H1 (cell line): ENCODE data around the gene B3GLCT. TPM values are rescaled to one million over a fixed set of nuclear protein-coding genes. Genes with fewer than 3 reads are reported as not detected.

Experiments used
- CTCF ChIA-PET: fragments of 300-600 bp; sonication (Branson Sonifier 250); formaldehyde crosslinking; loops from one replicate; lab custom pipeline; 2021; ENCODE audit not compliant: partially characterized antibody; lab: Charles Lee
- POLR2A ChIA-PET: fragments of 300-600 bp; sonication (Branson Sonifier 250); formaldehyde crosslinking; loops from one replicate; lab custom pipeline; 2021; ENCODE audit warnings: inconsistent platforms; ENCODE audit not compliant: partially characterized antibody; lab: Charles Lee
- DNase-seq, 2 experiments: peaks; one replicate each; pipeline versions ENCODE4 v3.0.0 to v3.0.0-alpha.2; 2010 to 2022; ENCODE audit warnings: low spot score in 2 of 2, low read depth in 1 of 2, mixed read lengths in 1 of 2
- FAIRE-seq: peaks from 2 replicates; lab custom pipeline; 2011; peaks lifted over from hg19 to GRCh38; lab: Jason Lieb, UNC
- H2AFZ ChIP-seq: 2 replicates; pipeline ENCODE4 v1.8.1; 2012; ENCODE audit warnings: low read length, inconsistent platforms
- H2AK5ac ChIP-seq: 2 replicates; pipeline ENCODE4 v1.6.1; 2013; ENCODE audit warnings: low read depth, low read length
- H2BK120ac ChIP-seq: replicated peaks from 2 replicates; pipeline ENCODE3; 2013; ENCODE audit warnings: low read depth, low read length, inconsistent platforms
- H2BK12ac ChIP-seq: 2 replicates; pipeline ENCODE4 v1.6.1; 2013; ENCODE audit warnings: low read depth, low read length
- H2BK15ac ChIP-seq: 2 replicates; pipeline ENCODE4 v1.6.1; 2013; ENCODE audit warnings: low read length
- H2BK20ac ChIP-seq: 2 replicates; pipeline ENCODE4 v1.6.1; 2013; ENCODE audit warnings: low read length
- H2BK5ac ChIP-seq: 2 replicates; pipeline ENCODE4 v1.6.1; 2013; ENCODE audit warnings: low read depth, low read length
- H3K14ac ChIP-seq: 2 replicates; pipeline ENCODE4 v1.6.1; 2013; ENCODE audit warnings: inconsistent platforms; ENCODE audit not compliant: insufficient read length
- H3K18ac ChIP-seq: 2 replicates; pipeline ENCODE4 v1.6.1; 2013; ENCODE audit warnings: low read length; ENCODE audit errors: extremely low read depth
- H3K23ac ChIP-seq: 2 replicates; pipeline ENCODE4 v1.6.1; 2013; ENCODE audit warnings: inconsistent platforms; ENCODE audit not compliant: insufficient read length
- H3K23me2 ChIP-seq: 2 replicates; pipeline ENCODE4 v1.6.1; 2013; ENCODE audit warnings: low read depth, low read length
- H3K27ac ChIP-seq: 2 replicates; pipeline ENCODE4 v1.6.1; 2011; ENCODE audit warnings: low read depth, low read length, inconsistent platforms
- H3K27me3 ChIP-seq, 4 experiments: replicated peaks in 1 of 4; 1 replicate in 1 of 4; 2 replicates in 3 of 4; pipeline versions ENCODE4 v1.6.1 to v1.8.1; 2011 to 2013; ENCODE audit warnings: low read length in 3 of 4, mild to moderate bottlenecking in 3 of 4, inconsistent platforms in 2 of 4, mixed read lengths in 2 of 4, moderate library complexity in 1 of 4; ENCODE audit not compliant: control insufficient read depth in 3 of 4, insufficient read depth in 3 of 4; ENCODE audit errors: extremely low read depth in 1 of 4
- H3K36me3 ChIP-seq, 4 experiments: 2 replicates each; pipeline versions ENCODE4 v1.6.1 to v1.8.1; 2011 to 2013; ENCODE audit warnings: mild to moderate bottlenecking in 4 of 4, low read length in 3 of 4, moderate library complexity in 2 of 4, control low read depth in 1 of 4, inconsistent platforms in 1 of 4; ENCODE audit not compliant: insufficient read depth in 4 of 4, control insufficient read depth in 2 of 4
- H3K4ac ChIP-seq: replicated peaks from 2 replicates; pipeline ENCODE3; 2013; ENCODE audit warnings: low read length, low read depth, mixed read lengths, inconsistent platforms; ENCODE audit not compliant: insufficient read length
- H3K4me1 ChIP-seq, 4 experiments: replicated peaks in 1 of 4; 1 replicate in 1 of 4; 2 replicates in 3 of 4; pipeline versions ENCODE4 v1.6.1 to v1.8.1; 2011 to 2013; ENCODE audit warnings: low read length in 3 of 4, inconsistent platforms in 2 of 4, mixed read lengths in 1 of 4; ENCODE audit not compliant: insufficient read depth in 4 of 4, control insufficient read depth in 3 of 4
- H3K4me2 ChIP-seq, 2 experiments: 2 replicates each; pipeline versions ENCODE4 v1.6.1 to v1.8.1; 2011 to 2013; ENCODE audit warnings: low read depth in 2 of 2, low read length in 2 of 2, control low read depth in 1 of 2, inconsistent platforms in 1 of 2, mild to moderate bottlenecking in 1 of 2; ENCODE audit not compliant: insufficient read depth in 1 of 2
- H3K4me3 ChIP-seq, 4 experiments: fragments of 200-600, 300-600 bp in 1 of 4; sonication (generic), shearing (Covaris generic), sonication (Bioruptor Twin) in 1 of 4; 2 replicates each; pipeline versions ENCODE4 v1.5.1 to v1.8.1; 2011 to 2016; ENCODE audit warnings: low read length in 4 of 4, low read depth in 3 of 4, control low read depth in 2 of 4, inconsistent platforms in 2 of 4, mild to moderate bottlenecking in 2 of 4, mixed read lengths in 1 of 4, moderate library complexity in 1 of 4; ENCODE audit not compliant: insufficient read depth in 2 of 4; ENCODE audit errors: extremely low read depth in 1 of 4
- H3K56ac ChIP-seq: replicated peaks from 2 replicates; pipeline ENCODE3; 2013; ENCODE audit warnings: low read depth, mild to moderate bottlenecking, mixed read lengths, low read length, inconsistent platforms; ENCODE audit not compliant: insufficient read length
- H3K79me1 ChIP-seq: 2 replicates; pipeline ENCODE4 v1.6.1; 2013; ENCODE audit warnings: low read depth, low read length, control low read depth
- H3K79me2 ChIP-seq, 2 experiments: 2 replicates each; pipeline versions ENCODE4 v1.6.1 to v1.8.1; 2012 to 2013; ENCODE audit warnings: low read length in 2 of 2, mild to moderate bottlenecking in 2 of 2, inconsistent platforms in 1 of 2; ENCODE audit not compliant: insufficient read depth in 2 of 2, control insufficient read depth in 1 of 2
- H3K9ac ChIP-seq, 4 experiments: replicated peaks in 1 of 4; 1 replicate in 1 of 4; 2 replicates in 3 of 4; pipeline versions ENCODE4 v1.6.1 to v1.8.1; 2011 to 2013; ENCODE audit warnings: low read depth in 3 of 4, low read length in 3 of 4, control low read depth in 2 of 4, mild to moderate bottlenecking in 2 of 4, moderate library complexity in 2 of 4, inconsistent platforms in 1 of 4; ENCODE audit errors: extremely low read depth in 1 of 4
- H3K9me3 ChIP-seq, 2 experiments: 2 replicates each; pipeline versions ENCODE4 v1.6.1 to v1.8.1; 2012 to 2013; ENCODE audit warnings: mild to moderate bottlenecking in 2 of 2, moderate library complexity in 2 of 2, control low read depth in 1 of 2, inconsistent platforms in 1 of 2, low read depth in 1 of 2, low read length in 1 of 2, mixed read lengths in 1 of 2; ENCODE audit not compliant: insufficient read depth in 2 of 2
- H4K20me1 ChIP-seq, 2 experiments: replicated peaks in 1 of 2; 2 replicates each; pipeline versions ENCODE3 to v1.8.1; 2011 to 2013; ENCODE audit warnings: inconsistent platforms in 2 of 2, low read length in 2 of 2, mild to moderate bottlenecking in 1 of 2; ENCODE audit not compliant: insufficient read depth in 2 of 2, control insufficient read depth in 1 of 2
- H4K5ac ChIP-seq: 2 replicates; pipeline ENCODE4 v1.6.1; 2013; ENCODE audit warnings: low read length, low read depth, mixed read lengths, inconsistent platforms; ENCODE audit not compliant: insufficient read length
- H4K8ac ChIP-seq: 2 replicates; pipeline ENCODE4 v1.8.0; 2013; ENCODE audit warnings: mild to moderate bottlenecking, moderate library complexity, low read length, inconsistent platforms; ENCODE audit not compliant: insufficient read depth; ENCODE audit errors: extremely low read depth
- H4K91ac ChIP-seq: replicated peaks from 2 replicates; pipeline ENCODE3; 2013; ENCODE audit warnings: low read length, mixed read lengths, inconsistent platforms; ENCODE audit not compliant: insufficient read length
- SIRT6 ChIP-seq: IDR thresholded peaks from one replicate; pipeline ENCODE4 v1.7.1; 2012; ENCODE audit warnings: low read length, inconsistent platforms
- USF2 ChIP-seq: IDR thresholded peaks from 2 replicates; pipeline ENCODE4 v1.6.1; 2011; ENCODE audit warnings: low read length, improper control_type of control experiment
- WGBS, 2 experiments: shearing (Covaris generic) in 1 of 2; methylation state at CpG; one replicate each; pipeline versions ENCODE4 v1.1.6 to v1.1.7; 2013 to 2015; ENCODE audit warnings: low lambda C conversion rate in 2 of 2, mixed read lengths in 2 of 2, inconsistent platforms in 1 of 2, low coverage in 1 of 2, missing lambda C conversion rate in 1 of 2; ENCODE audit not compliant: insufficient replicate concordance in 2 of 2, insufficient coverage in 1 of 2, insufficient read length in 1 of 2; ENCODE audit errors: extremely low coverage in 1 of 2, missing lambda C conversion rate in 1 of 2; 5-methylcytosine and 5-hydroxymethylcytosine counted together
- polyA plus RNA-seq, 7 experiments: library from polyadenylated mRNA; depleted of rRNA in 3 of 7; stranded (reverse) in 5 of 7; unstranded in 2 of 7; fragments of >200 nt in 5 of 7; fragments of 200-250 nt in 2 of 7; gene quantifications; 1 replicate in 5 of 7; 2 replicates in 1 of 7; 4 replicates in 1 of 7; pipeline versions ENCODE4 v1.2.1 to v1.2.3, GENCODE V29; 2011 to 2013; ENCODE audit warnings: missing spikeins in 2 of 7, mixed read lengths in 2 of 7
- total RNA-seq: library from RNA; stranded (reverse); fragmentation: NEBNext Ultra II Directional; extraction: Animal tissue kit (Norgen Biotek cat#: 25700); gene quantifications from 2 replicates; pipeline ENCODE4 v1.2.1, GENCODE V29; 2021

B3GLCT gene
- total and polyA plus RNA-seq, 2 of the 8 experiments (the other 6 are each of a cell fraction or from before 2014, with no cell fraction given): 1.5 to 4.1 TPM

- Histone ChIP-seq H4K91ac (no peak overlapping the region), H2BK12ac (no peak overlapping the region), H4K20me1 (no peaks in the 10 kb centered on the region), H2BK20ac (no peak overlapping the region), H3K4me1 (no peaks in the 10 kb centered on the region), H3K79me1 (no peaks in the 10 kb centered on the region), H3K14ac (no peak overlapping the region), H2AFZ (no peak overlapping the region), H3K18ac (no peak overlapping the region), H3K27me3 (no peaks in the 10 kb centered on the region), H3K4ac (no peak overlapping the region), H4K5ac (no peak overlapping the region), H3K56ac (no peak overlapping the region), H4K8ac (no peak overlapping the region), H3K4me2 (no peak overlapping the region), H2BK5ac (no peak overlapping the region), H3K23ac (no peak overlapping the region), H3K9ac (no peak overlapping the region), H2BK15ac (no peak overlapping the region), H2BK120ac (no peak overlapping the region), H3K4me3 (no peak overlapping the region), H2AK5ac (no peak overlapping the region), H3K27ac (no peak overlapping the region), H3K23me2 (no peaks in the 10 kb centered on the region), H3K9me3 (peaks cover 13 to 23% of the 10 kb centered on the region in 2 experiments), H3K36me3 (no peaks in the 10 kb centered on the region), H3K79me2 (no peaks in the 10 kb centered on the region)
- ChIA-PET POLR2A (no interaction called here), CTCF (interaction anchor here (0.6 to 1.6 kb wide), 4 partner anchors 22 to 160 kb away, joined by 3 to 7 read pairs (median 3); partner anchors contain the start of gene B3GLCT)
- no peak for FAIRE-seq
- DNase-seq: no peak
- WGBS, 2 experiments: 82% methylated on average over 5 of the region's 5 CpGs; no CpG with 5 or more reads in 1 of the 2 experiments
- TF ChIP-seq SIRT6 (no peak), USF2 (no peak)
Measured at GRCh38 chr13:31350560-31350959, 150.8 kb downstream of the B3GLCT start.
